Measurements from ENCODE around the gene MAD2L1BP.

Gene MAD2L1BP

GRCh38 chr6:43671801-43672690 lies 36.4 kb downstream of the MAD2L1BP start:
- Histone ChIP-seq H3K4me1 (ENCODE audit: control insufficient read depth in 1 of 2, insufficient read depth in 1 of 2, low read depth in 1 of 2, low read length in 1 of 2) (peaks cover 19 to 20% of the 10 kb centered on the region in 2 experiments), H3K36me3 (peaks cover 83% of the 10 kb centered on the region), H3K27me3 (peaks cover 14% of the 10 kb centered on the region), H3K9me3 (no peaks in the 10 kb centered on the region), H3K4me3 (ENCODE audit: low read depth in 1 of 2, low read length in 1 of 2) (no peak overlapping the region), H3K27ac (no peak overlapping the region)
- TF ChIP-seq, protein P1, sequence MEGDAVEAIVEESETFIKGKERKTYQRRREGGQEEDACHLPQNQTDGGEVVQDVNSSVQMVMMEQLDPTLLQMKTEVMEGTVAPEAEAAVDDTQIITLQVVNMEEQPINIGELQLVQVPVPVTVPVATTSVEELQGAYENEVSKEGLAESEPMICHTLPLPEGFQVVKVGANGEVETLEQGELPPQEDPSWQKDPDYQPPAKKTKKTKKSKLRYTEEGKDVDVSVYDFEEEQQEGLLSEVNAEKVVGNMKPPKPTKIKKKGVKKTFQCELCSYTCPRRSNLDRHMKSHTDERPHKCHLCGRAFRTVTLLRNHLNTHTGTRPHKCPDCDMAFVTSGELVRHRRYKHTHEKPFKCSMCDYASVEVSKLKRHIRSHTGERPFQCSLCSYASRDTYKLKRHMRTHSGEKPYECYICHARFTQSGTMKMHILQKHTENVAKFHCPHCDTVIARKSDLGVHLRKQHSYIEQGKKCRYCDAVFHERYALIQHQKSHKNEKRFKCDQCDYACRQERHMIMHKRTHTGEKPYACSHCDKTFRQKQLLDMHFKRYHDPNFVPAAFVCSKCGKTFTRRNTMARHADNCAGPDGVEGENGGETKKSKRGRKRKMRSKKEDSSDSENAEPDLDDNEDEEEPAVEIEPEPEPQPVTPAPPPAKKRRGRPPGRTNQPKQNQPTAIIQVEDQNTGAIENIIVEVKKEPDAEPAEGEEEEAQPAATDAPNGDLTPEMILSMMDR (IDR thresholded peaks at IDR 0.05): no peak

- Histone ChIP-seq H3K4me1 (ENCODE audit: control insufficient read depth in 1 of 2, insufficient read depth in 1 of 2, low read depth in 1 of 2, low read length in 1 of 2) (peaks cover 14 to 17% of the 10 kb centered on the region in 2 experiments), H3K27ac (no peak overlapping the region), H3K9me3 (no peaks in the 10 kb centered on the region), H3K27me3 (peaks cover under 1% of the 10 kb centered on the region), H3K4me3 (ENCODE audit: low read depth in 1 of 2, low read length in 1 of 2) (no peak overlapping the region), H3K36me3 (peaks cover 98% of the 10 kb centered on the region)
- TF ChIP-seq, protein P1 (IDR thresholded peaks at IDR 0.05): no peak
Measured at GRCh38 chr6:43673444-43674084, 37.9 kb downstream of the MAD2L1BP start.

DNA sequence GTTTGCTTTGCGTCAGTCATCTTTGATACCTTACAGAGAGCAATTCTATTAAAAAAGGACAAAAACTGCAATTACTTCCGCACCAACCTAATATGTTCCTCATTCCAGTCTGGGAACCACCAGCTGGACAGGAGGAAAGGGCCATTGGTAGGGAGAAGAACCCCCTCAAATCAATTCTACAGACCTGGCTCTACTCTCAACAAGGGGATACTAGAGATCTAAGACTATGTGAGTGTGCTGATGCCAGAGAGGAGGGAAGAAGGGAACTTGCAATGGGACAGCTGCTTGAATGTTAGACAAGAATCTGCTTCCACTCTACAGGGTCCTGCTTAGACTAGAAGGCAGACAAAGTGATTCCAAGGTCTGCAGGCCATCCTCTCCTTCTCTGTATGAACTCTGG lies 38.7 kb downstream of the MAD2L1BP start:
- peaks cover 99% of the 10 kb centered on the region for H3K36me3 ChIP-seq
- H3K9me3 ChIP-seq: no peaks in the 10 kb centered on the region
- no peaks in the 10 kb centered on the region for H3K27me3 ChIP-seq
- H3K4me1 ChIP-seq (ENCODE audit: control insufficient read depth in 1 of 2, insufficient read depth in 1 of 2, low read depth in 1 of 2, low read length in 1 of 2): peaks cover 14 to 17% of the 10 kb centered on the region in 2 experiments
- no peak overlapping the region for H3K27ac ChIP-seq
- TF ChIP-seq, protein P1 (IDR thresholded peaks at IDR 0.05): no peak
- no peak overlapping the region for H3K4me3 ChIP-seq (ENCODE audit: low read depth in 1 of 2, low read length in 1 of 2)

GRCh38 chr6:43674921-43675320 lies 39.3 kb downstream of the MAD2L1BP start:
- TF ChIP-seq, protein P1 (IDR thresholded peaks at IDR 0.05): no peak
- H3K4me3 ChIP-seq (ENCODE audit: low read depth in 1 of 2, low read length in 1 of 2): no peak overlapping the region
- H3K36me3 ChIP-seq: peaks cover 99% of the 10 kb centered on the region
- peaks cover 14 to 17% of the 10 kb centered on the region in 2 experiments for H3K4me1 ChIP-seq (ENCODE audit: control insufficient read depth in 1 of 2, insufficient read depth in 1 of 2, low read depth in 1 of 2, low read length in 1 of 2)
- H3K9me3 ChIP-seq: no peaks in the 10 kb centered on the region
- no peak overlapping the region for H3K27ac ChIP-seq
- H3K27me3 ChIP-seq: no peaks in the 10 kb centered on the region

GRCh38 chr6:43676962-43677606 lies 41.4 kb downstream of the MAD2L1BP start:
- H3K27me3 ChIP-seq: no peaks in the 10 kb centered on the region
- H3K4me1 ChIP-seq (ENCODE audit: control insufficient read depth in 1 of 2, insufficient read depth in 1 of 2, low read depth in 1 of 2, low read length in 1 of 2): peaks cover 11 to 12% of the 10 kb centered on the region in 2 experiments
- H3K4me3 ChIP-seq (ENCODE audit: low read depth in 1 of 2, low read length in 1 of 2): no peak overlapping the region
- H3K27ac ChIP-seq: no peak overlapping the region
- H3K9me3 ChIP-seq: no peaks in the 10 kb centered on the region
- H3K36me3 ChIP-seq: peaks cover 96% of the 10 kb centered on the region
- TF ChIP-seq, protein P1 (IDR thresholded peaks at IDR 0.05): no peak
